IPS DF 4.7 (cell line): Measurements from ENCODE around the gene OR13C8.
"Not testable (repeated sequence)": the region's sequence is repeated elsewhere in the genome, so short reads cannot be mapped to it uniquely, and the experiment has no call there.

Experiments
- DNase-seq: peaks from one replicate; pipeline ENCODE4 v3.0.0-alpha.2; 2013; ENCODE audit warnings: low spot score; ENCODE audit errors: extremely low read depth

The OR13C8 gene, protein sequence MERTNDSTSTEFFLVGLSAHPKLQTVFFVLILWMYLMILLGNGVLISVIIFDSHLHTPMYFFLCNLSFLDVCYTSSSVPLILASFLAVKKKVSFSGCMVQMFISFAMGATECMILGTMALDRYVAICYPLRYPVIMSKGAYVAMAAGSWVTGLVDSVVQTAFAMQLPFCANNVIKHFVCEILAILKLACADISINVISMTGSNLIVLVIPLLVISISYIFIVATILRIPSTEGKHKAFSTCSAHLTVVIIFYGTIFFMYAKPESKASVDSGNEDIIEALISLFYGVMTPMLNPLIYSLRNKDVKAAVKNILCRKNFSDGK

DNA sequence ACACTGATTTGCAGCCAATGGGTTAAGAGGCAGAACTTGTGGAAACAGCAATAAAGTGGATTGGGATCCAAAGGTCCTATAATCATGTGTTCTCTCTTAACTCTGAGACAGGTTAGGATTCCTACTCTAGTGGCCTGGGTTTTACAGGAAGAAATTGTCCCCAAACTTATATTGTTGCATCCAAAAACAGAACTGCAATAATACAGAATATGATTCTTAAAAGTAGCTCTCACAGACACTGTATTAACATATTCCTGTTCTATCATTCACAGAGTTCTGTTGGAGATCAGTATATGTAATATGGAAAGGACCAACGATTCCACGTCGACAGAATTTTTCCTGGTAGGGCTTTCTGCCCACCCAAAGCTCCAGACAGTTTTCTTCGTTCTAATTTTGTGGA, at the start of gene OR13C8:
Gene OR13C8, plus strand, starts transcription at position 301 of the 400 bp plus-strand sequence. Its CDS starts 0 bp downstream, at position 301.
- DNase-seq = no peak

DNA sequence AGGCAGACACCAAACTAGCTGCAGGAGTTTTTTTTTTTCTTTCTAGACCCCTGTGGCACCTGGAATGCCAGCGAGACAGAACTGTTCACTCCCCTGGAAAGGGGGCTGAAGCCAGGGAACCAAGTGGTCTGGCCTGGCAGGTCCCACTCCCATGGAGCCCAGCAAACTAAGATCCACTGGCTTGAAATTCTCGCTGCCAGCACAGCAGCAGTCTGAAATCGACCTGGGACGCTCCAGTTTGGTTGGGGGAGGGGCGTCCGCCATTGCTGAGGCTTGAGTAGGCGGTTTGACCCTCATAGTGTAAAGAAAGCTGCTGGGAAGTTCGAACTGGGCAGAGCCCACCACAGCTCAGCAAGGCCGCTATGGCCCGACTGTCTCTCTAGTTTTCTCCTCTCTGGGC, 48.7 kb upstream of the OR13C8 start:
- not testable (repeated sequence) for DNase-seq

DNA sequence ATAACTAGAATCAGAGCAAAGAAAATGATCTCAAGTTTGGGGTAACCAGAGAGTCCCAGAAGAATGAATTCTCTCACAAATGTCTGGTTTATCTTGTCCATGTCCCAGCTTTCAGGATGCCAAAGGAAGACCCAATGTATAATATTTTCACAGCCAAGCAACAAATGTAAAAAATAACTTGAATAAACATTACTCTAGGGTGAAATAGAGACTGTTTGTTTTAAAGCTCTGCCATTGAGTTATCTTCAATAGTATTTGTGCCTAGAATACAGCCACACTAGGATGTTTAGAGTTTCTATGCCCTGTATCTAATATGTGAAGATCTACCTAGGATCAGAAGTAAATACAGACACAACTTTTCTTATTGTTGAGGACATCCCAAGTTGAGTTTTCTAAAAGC, 41.9 kb upstream of the OR13C8 start, which contains the start of gene OR13C4:
Gene OR13C4, minus strand, starts transcription at position 101 of the 400 bp plus-strand sequence. Its CDS starts 0 bp downstream, at position 101.
- no peak for DNase-seq

DNA sequence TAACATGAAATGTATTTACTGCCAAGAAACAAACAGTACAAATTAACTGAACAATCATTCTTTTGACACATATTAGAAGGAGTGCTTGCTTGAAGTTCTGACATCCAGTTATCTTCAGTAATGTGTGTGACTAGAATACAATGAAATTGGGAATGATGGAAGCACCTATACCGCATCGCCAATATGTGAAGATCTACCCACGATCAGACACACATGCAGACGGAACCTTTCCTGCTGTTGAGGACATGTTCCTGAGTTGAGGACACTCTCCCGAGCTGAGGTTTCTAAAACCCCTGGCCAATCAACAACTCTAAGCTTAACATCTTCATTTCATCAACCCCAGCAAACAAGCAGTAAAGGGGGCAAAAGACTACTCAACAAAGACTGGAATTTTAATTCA, 32.2 kb upstream of the OR13C8 start, which contains the start of gene OR13C3:
Gene OR13C3, minus strand, starts transcription at position 101 of the 400 bp plus-strand sequence. CDS start 133 bp downstream, outside the sequence.
- no peak for DNase-seq

DNA sequence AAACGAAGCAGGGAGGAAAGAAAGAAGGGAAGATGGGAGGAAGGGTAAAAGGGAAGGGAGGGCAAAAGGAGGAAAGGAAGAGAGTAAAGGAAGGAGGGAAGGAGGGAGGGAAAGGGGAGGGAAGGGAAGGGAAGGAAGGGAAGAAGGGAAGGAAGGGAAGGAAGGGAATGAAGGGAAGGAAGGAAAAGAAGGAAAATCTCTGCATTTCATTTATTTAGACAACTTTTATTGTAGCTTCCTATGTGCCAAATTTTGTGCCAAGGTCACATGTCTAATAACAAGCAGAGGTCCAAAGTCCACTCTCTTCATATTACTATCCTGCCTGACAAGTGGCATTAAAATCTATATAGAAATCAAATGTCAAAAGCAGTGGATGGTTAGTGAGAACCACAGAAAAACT, 29.7 kb upstream of the OR13C8 start:
- no peak for DNase-seq

DNA sequence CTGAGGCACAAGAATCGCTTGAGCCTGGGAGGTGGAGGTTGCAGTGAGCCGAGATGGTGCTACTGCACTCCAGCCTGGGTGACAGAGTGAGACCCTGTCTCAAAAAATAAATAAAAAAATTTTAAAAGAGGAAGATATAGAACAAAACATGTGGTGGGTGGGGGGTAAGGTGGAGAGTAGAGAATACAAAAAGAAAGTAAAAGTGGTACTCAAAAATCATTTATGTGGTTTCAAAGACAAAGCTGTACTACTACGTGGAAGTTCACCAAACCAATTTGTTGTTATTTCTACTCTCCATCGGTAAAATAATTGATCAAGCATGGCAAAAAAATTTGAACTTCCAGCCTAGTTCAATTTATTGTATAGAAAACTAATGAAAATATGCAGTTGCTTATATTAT, 24.3 kb upstream of the OR13C8 start:
- no peak for DNase-seq

DNA sequence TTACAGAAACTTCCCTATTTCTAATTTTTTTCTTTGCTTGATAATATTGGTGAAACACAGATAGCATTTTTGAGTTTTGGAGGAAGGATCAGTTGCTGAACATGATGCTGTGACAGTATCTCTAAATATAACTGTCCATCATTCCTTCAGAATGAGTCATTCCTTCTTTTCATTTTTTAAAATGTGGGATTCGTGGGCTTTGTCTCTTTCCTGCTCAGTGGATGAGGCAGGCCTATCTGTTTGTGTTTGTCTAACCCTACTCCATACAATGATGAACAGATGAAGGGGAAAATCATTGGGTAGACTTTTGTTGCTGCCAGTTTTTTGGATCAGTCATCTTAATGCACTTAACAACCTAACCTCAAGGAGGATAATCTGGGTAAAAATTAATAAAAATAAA, 15.7 kb upstream of the OR13C8 start:
- DNase-seq = no peak

DNA sequence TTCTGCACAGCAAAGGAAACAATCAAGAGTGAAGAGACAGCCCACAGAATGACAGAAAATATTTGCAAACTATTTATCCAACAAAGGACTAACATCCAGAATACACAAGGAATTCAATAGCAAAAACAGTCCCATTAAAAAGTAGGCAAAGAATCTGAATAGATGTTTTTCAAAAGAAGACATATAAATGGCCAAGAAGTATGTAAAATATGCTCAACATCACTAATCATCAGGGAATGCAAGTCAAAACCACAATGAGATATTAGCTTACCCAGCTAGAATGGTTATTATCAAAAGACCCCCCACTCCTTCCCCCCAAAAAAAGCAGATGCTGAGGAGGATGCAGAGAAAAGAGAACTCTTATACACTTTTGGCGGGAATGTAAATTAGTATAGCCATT, 13.4 kb upstream of the OR13C8 start:
- DNase-seq = no peak

DNA sequence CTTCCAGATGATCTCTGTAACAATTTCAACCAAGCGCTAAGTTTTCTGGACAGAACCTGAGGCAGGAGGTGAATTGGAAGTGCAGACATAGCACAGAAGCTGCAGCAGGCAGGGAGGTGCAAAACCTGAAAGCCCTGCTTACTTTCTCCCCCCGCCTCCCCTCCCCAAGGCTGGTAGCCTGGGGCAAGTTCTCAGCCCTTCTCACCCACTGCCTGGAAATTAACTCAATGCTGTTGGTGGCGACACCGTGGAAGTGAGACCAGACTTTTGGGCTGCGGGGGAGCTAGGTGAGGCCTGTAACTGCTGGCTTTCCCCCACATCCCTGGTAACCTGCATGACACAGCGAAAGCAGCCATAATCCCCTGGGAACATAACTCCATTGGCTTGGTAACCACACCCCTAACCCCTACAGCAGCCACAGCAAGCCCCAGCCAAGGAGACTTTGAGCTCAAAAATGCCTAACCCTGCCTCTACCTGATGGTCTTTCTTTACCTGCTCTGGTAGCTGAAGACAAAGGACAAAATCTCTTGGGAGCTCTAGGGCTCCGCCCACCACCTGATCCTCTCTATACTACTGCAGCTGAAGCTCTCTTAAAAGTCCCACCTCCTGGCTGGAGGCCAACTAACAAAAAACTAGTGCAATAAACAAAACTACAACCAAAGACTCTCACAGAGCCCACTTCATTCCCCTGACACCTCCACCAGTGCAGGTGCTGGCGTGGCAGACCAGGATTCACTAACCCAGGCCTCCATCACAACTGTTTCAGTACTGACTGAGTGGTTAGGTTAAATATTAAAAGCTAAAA, 11.9 kb upstream of the OR13C8 start:
- DNase-seq = no peak

DNA sequence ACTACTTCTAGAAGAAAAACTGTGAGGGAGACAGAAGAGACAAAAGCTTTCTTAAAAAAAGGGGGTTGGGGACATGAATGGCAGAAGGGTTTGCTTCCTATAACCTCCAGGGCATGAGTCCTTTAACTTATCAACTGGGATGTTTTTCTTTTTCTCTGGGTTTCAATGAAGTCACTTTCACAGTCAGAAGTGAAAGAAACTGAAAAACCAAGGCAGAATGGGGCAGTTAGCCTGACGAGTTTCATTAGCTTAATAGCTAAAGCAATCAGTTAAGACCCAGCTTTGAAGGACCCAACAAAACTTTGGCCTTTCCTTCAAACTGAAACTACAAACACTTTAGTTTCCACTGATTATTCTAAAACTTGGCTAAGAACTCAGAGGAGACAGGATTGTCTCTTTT, 4.6 kb upstream of the OR13C8 start:
- no peak for DNase-seq

DNA sequence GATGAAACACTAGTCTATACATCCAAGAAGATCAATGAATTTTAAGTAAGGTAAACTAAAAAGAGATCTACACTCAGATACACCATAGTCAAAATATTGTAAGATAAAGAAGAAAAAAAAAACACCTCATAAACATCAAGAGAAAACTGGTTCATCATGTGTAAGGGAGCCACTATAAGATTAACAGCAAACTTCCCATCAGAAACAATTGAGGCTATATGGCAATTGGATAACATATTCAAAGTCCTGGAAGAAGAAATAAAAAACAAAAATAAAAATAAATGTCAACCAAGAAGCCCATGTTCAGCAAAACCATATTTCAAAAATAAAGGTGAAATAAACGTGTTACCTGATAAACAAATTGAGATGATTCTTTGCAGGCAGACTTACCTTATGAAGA, 3.6 kb downstream of the OR13C8 start:
- DNase-seq = no peak

DNA sequence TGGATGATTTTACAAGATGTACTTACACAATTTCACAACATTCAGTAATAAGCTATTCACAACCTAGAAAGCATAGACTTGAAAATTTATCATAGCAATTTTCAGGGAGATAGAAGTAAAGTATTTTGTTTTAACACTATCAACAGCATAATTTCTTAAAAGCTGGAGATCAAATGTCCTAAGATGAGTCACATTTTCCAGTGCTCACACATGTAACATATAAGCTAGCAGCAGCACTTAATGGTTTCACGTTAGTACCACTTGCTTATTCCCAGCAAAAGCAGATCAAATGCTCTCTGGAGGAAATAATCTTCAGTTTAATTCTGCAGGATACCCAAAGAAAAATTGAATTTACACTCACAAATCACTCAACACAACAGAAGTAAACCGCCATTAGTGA, 6.5 kb downstream of the OR13C8 start:
- no peak for DNase-seq

DNA sequence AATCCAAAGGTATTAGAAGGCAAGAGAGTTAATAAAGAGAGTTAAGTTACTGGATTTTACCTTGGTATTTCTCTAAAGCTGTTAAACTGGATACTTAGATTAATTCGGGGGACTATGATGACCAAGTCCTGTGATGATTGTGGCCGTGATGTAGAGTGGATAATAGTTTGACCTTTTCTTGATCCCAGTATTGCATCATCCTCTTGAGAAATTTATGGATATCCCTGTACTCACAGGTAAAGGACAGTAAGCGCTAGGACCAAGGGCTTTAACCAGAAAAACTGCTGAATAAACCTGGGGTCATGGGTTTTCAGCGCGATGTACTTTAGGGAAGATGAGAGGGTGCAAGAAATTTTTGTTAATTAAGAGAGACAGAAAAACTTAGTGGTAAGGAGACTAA, 8.3 kb downstream of the OR13C8 start:
- no peak for DNase-seq

DNA sequence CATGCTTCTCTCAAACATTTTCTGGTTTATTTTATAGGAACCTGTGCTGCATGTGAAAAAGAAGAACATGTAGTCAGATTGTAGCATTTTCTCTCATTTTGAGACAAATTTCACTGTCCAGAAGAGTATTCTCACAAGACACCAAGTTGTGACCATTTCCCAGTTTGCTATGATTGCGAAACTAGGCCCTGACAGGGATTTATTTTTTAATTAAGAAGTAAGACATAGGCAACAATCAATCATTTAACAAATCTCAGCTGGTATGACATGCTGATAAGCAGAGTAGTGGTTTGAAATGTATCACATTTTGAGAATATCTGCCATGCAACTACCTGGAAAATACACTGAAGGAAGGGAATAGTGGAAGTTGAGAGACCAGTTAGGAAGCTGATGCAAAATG, 11.6 kb downstream of the OR13C8 start:
- DNase-seq = no peak

DNA sequence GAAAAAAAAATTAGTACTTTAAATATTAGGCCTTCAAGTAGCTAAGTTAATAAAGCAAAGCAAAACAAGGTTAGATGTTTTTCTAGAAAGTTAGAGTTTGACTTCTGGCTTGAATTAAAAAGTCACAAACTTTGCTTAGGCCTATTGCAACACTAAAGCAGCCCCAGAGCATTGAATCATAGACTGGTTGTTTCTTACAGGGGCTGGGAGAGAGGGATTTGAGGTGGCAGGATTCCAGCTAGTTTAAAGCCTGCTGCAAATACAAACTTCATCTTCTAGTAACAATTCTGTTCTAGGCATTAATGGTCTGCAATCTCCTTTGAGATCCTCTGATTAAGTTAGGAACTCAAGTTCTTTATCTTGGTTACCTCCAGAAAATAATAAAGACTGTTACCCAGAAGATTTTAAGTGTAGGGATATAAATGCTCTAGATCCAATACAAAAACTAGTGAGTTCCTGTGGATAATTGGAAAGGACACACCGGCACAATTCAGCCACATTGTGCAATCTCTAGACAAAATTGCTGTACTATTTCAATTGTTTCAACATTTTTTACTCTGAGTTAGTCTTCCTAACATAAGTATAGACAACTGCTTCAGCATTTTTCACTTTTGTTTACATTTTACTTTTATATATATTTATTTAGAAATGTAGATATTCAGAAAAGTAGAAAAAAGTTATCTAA, 17.7 kb downstream of the OR13C8 start:
- DNase-seq = no peak

DNA sequence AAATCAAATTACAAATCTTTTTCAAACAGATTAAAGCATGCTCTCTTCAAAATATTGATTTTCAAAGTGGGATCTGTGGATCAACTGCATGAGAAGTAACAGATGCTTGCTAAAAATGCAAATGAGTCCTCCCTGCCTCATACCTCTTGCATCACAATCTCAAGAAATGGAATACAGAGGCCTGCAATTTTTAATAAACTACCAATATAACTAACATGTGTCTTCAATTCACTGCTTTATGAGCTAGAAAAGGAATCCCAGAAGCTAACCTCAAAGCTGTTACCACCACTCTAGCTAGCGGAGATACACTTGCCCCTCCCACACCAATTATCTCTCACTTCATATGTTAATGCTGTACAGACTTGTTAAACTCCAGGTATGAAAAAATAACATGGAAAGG, 20.7 kb downstream of the OR13C8 start:
- DNase-seq = no peak

DNA sequence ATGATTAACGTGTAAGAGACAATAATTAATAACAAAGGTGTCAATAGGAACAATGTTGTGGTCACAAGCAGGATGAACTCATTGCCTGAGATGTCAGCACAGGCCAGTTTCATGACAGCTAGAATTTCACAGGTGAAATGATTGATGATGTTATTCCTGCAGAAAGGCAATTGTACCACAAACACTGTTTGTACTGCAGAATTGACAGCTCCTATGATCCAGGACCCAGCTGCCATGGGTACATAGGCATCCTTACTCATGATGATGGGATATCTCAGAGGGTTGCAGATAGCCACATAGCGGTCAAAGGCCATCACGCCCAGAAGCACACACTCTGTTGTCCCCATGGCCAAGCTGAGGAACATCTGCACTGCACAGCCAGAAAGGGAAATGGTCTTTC, 29.8 kb downstream of the OR13C8 start:
- DNase-seq = not testable (repeated sequence)

DNA sequence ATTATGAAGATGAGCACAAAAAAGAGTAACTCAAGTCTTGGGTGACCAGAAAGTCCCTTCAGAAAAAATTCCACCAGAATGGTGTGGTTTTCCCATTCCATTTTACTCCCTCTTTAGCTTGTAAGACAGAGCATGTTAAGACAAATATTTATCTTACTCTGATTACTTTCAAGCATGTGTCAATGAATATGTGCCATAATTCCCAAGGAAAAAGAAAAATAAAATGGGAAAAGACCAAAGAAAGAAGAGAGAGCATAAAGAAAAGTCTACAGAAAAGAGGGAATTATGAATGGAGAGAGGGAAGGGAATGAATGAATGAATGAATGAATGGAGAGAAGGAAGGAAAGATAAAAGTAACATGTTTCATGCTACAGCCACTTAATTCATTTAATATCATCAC, 30.3 kb downstream of the OR13C8 start, which contains the start of gene OR13C5:
Gene OR13C5, minus strand, starts transcription at position 101 of the 400 bp plus-strand sequence. Its CDS starts 0 bp downstream, at position 101.
- not testable (repeated sequence) for DNase-seq

DNA sequence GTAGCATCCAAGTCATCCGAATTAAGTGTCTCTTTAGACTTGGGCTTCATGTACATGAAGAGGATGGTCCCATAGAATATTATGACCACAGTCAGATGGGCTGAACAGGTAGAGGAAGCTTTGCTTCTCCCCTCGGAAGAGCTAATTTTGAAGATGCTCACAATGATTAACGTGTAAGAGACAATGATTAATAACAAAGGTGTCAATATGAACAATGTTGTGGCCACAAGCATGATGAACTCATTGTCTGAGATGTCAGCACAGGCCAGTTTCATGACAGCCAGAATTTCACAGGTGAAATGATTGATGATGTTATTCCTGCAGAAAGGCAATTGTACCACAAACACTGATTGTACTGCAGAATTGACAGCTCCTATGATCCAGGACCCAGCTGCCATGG, 35.8 kb downstream of the OR13C8 start:
- DNase-seq = no peak

DNA sequence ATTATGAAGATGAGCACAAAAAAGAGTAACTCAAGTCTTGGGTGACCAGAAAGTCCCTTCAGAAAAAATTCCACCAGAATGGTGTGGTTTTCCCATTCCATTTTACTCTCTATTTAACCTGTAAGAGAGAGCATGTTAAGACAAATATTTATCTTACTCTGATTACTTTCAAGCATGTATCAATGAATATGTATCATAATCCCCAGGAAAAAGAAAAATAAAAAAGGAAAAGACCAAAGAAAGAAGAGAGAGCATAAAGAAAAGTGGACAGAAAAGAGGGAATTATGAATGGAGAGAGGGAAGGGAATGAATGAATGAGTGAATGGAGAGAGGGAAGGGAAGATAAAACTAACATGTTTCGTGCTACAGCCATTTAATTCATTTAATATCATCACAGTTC, 36.6 kb downstream of the OR13C8 start, which contains the start of gene OR13C2:
Gene OR13C2, minus strand, starts transcription at position 101 of the 400 bp plus-strand sequence. Its CDS starts 0 bp downstream, at position 101.
- DNase-seq = not testable (repeated sequence)

DNA sequence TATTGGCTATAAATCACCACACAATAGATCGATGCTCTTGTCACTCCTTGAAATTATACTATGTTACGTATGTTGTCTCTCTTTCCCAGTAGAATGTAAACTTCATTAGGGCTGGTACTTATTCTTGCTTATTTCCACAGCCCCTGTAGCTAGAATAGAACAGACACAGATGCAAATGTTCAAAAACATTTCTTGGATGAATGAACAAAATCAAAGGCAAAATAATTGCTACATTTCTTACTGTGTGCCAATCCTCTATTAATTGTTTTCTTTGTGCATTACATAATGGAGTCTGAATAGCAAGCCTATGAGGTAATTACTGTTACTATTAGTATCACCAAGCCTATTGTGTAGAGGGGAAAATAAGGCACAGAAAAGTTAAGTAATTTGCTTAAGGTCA, 37.2 kb downstream of the OR13C8 start:
- DNase-seq = no peak

DNA sequence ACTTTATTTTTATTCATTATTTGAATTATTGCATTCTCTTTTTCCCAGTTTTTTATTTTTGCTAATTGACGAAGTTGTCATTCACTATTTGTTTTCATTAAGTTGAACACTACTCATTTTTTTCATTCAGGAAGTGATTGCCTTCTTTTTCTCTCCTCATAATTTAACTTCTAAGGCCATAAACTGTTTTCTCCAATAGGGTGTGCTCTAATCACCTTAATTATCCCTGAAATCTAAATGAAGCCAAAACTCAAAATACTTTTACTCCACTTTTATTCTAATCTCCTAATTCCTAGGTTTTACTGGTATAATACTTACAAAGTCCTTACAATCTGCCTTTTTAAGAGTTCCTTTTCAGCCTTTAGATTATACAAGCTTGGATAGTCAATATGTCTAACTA, 39.4 kb downstream of the OR13C8 start:
- no peak for DNase-seq
